ENCODE data around the gene UBE3C. TPM values are rescaled to one million over a fixed set of nuclear protein-coding genes. Genes with fewer than 3 reads are reported as not detected.
A peak's percentile ranks its signal among the peaks of the same experiment; 100 is the strongest.

The UBE3C gene
- total and polyA plus RNA-seq, 4 donors: 12.7 to 91.8 (median 46.1) TPM

DNA sequence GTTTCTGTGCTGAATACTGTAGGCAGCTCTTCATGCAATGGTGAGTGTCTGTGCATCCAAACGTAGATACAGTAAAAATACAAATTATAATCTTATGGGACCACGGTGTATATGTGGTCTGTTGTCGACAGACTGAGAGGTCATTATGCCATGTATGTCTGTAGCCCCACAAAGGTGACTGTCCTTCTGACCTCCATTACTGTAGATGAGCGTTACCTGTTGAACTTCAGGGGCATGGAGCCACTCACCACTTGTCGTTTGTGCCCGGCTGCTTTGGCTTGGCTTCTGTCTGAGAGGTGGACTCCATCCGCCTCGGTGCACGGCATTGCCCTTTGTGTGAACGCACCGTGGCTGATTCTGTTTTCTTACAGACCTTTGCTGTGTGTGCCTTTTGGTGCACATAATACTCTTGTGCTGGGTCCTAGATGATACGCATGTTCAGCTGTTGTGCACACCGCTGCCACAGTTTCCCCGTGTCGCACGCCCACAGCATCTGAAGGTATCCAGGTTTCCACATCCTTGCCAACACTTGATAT lies 2.9 kb downstream of the UBE3C start:
- TF ChIP-seq, protein P1, sequence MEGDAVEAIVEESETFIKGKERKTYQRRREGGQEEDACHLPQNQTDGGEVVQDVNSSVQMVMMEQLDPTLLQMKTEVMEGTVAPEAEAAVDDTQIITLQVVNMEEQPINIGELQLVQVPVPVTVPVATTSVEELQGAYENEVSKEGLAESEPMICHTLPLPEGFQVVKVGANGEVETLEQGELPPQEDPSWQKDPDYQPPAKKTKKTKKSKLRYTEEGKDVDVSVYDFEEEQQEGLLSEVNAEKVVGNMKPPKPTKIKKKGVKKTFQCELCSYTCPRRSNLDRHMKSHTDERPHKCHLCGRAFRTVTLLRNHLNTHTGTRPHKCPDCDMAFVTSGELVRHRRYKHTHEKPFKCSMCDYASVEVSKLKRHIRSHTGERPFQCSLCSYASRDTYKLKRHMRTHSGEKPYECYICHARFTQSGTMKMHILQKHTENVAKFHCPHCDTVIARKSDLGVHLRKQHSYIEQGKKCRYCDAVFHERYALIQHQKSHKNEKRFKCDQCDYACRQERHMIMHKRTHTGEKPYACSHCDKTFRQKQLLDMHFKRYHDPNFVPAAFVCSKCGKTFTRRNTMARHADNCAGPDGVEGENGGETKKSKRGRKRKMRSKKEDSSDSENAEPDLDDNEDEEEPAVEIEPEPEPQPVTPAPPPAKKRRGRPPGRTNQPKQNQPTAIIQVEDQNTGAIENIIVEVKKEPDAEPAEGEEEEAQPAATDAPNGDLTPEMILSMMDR (IDR thresholded peaks at IDR 0.05; ENCODE audit: control extremely low read depth, extremely low read depth): no peak
- WGBS, 2 donors: 89 to 96% methylated on average over 16 of the region's 16 CpGs
- peaks cover 10 to 30% (median 13%) of the 10 kb centered on the region in 5 donors for H3K4me1 ChIP-seq (ENCODE audit: control insufficient read depth in 5 of 5, insufficient read depth in 5 of 5, low read length in 5 of 5)
- DNase-seq: no peak
- H3K36me3 ChIP-seq (ENCODE audit: control insufficient read depth in 4 of 4, insufficient read depth in 4 of 4, low read length in 4 of 4): peaks cover 0 to 15% (median 10%) of the 10 kb centered on the region in 4 donors
- H3K9ac ChIP-seq (ENCODE audit: insufficient read depth in 1 of 2, low read length in 2 of 2): no peak overlapping the region
- H3K27me3 ChIP-seq (ENCODE audit: control insufficient read depth in 3 of 3, insufficient read depth in 3 of 3, low read length in 2 of 3): no peaks in the 10 kb centered on the region
- ATAC-seq (ENCODE audit: insufficient read depth, low FRiP score): no peak
- no peak overlapping the region for H3K4me3 ChIP-seq
- H3K27ac ChIP-seq (ENCODE audit: low read depth in 1 of 2, low read length in 1 of 2): no peak overlapping the region
- no peaks in the 10 kb centered on the region for H3K9me3 ChIP-seq (ENCODE audit: control insufficient read depth in 4 of 4, insufficient read depth in 3 of 4, low read length in 3 of 4)

DNA sequence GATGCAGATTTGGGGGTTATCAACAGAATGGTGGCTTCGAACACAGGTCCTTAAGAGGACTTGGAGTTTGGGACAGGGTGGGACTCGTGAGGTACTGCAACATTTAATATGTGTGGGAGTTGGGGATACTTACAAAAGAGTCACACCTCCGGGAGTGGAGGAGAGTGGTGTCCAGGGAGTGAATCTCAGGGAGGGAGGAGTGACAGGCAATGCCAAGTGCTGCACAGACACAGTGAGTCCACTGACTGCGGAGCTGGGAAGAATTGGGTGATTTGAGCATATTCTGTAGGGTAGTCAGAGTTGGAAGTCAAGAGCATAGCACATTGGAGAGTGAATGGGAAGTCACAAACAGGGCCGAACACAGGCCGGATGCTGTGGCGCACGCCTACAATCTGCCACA lies 5.1 kb downstream of the UBE3C start:
- Histone ChIP-seq H3K27ac (ENCODE audit: low read depth in 1 of 2, low read length in 1 of 2) (no peak overlapping the region), H3K27me3 (ENCODE audit: control insufficient read depth in 3 of 3, insufficient read depth in 3 of 3, low read length in 2 of 3) (no peaks in the 10 kb centered on the region), H3K4me3 (no peak overlapping the region), H3K36me3 (ENCODE audit: control insufficient read depth in 4 of 4, insufficient read depth in 4 of 4, low read length in 4 of 4) (peaks cover 0 to 18% (median 10%) of the 10 kb centered on the region in 4 donors), H3K9me3 (ENCODE audit: control insufficient read depth in 4 of 4, insufficient read depth in 3 of 4, low read length in 3 of 4) (peaks cover 0 to 2% (median 0%) of the 10 kb centered on the region in 4 donors), H3K9ac (ENCODE audit: insufficient read depth in 1 of 2, low read length in 2 of 2) (no peak overlapping the region), H3K4me1 (ENCODE audit: control insufficient read depth in 5 of 5, insufficient read depth in 5 of 5, low read length in 5 of 5) (peaks cover 10 to 31% (median 13%) of the 10 kb centered on the region in 5 donors)
- ATAC-seq (ENCODE audit: insufficient read depth, low FRiP score): no peak
- no peak for DNase-seq
- 92 to 95% methylated on average over 8 of the region's 8 CpGs for WGBS, 2 donors
- TF ChIP-seq, protein P1 (IDR thresholded peaks at IDR 0.05; ENCODE audit: control extremely low read depth, extremely low read depth): no peak

DNA sequence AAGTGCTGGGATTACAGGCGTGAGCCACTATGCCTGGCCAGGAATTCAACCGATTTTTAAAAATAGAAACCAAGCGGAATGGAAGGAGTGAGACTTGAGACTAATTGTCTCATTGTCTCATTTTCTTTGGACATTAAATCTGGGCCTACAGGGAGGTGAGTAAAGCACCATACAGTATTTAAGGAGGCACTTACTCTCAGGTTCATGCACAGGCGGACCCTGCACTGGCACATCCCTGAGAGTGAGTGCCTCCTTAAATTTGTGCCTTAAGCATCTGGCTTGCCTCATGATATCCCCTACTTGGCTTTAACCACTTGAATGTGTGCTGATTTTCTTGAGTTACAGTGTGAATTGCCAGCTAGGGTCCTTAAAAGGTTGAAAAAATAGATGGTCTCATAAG lies 10.6 kb downstream of the UBE3C start:
- Histone ChIP-seq H3K4me3 (no peak overlapping the region), H3K36me3 (ENCODE audit: control insufficient read depth in 4 of 4, insufficient read depth in 4 of 4, low read length in 4 of 4) (peaks cover 0 to 6% (median 4%) of the 10 kb centered on the region in 4 donors)
- TF ChIP-seq, protein P1 (IDR thresholded peaks at IDR 0.05; ENCODE audit: control extremely low read depth, extremely low read depth): no peak

More for the DNA sequence above, 10.6 kb downstream of the UBE3C start:
- Histone ChIP-seq H3K4me1 (ENCODE audit: control insufficient read depth in 5 of 5, insufficient read depth in 5 of 5, low read length in 5 of 5) (peaks cover 0 to 10% (median 5%) of the 10 kb centered on the region in 5 donors), H3K27me3 (ENCODE audit: control insufficient read depth in 3 of 3, insufficient read depth in 3 of 3, low read length in 2 of 3) (no peaks in the 10 kb centered on the region), H3K9me3 (ENCODE audit: control insufficient read depth in 4 of 4, insufficient read depth in 3 of 4, low read length in 3 of 4) (peaks cover 0 to 2% (median 0%) of the 10 kb centered on the region in 4 donors), H3K27ac (ENCODE audit: low read depth in 1 of 2, low read length in 1 of 2) (no peak overlapping the region), H3K9ac (ENCODE audit: insufficient read depth in 1 of 2, low read length in 2 of 2) (no peak overlapping the region)
- ATAC-seq (ENCODE audit: insufficient read depth, low FRiP score): no peak
- DNase-seq: peak in 1 of 3 donors; percentile 26
- 91 to 92% methylated on average over 4 of the region's 4 CpGs for WGBS, 2 donors

Measured in lung (tissue), 12 donors.